ENCODE measurements around the gene SOX6.

DNA sequence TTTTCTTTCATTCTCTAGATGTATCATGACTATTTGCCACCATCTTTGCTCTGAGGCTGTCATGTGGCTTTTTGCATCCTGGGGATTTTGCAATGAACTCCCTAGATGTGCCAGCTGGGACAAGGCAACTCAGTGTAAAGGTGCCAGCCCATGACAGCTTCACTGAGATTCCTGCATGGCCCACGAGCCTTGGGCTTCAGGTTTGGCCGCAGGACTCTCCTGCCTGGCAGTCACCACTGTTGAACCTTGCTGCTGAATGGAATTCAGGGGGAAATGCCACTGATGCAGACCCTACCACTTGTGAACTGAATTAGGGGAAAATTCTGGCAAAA is 385.2 kb downstream of the SOX6 start:
- TF ChIP-seq, protein P1, sequence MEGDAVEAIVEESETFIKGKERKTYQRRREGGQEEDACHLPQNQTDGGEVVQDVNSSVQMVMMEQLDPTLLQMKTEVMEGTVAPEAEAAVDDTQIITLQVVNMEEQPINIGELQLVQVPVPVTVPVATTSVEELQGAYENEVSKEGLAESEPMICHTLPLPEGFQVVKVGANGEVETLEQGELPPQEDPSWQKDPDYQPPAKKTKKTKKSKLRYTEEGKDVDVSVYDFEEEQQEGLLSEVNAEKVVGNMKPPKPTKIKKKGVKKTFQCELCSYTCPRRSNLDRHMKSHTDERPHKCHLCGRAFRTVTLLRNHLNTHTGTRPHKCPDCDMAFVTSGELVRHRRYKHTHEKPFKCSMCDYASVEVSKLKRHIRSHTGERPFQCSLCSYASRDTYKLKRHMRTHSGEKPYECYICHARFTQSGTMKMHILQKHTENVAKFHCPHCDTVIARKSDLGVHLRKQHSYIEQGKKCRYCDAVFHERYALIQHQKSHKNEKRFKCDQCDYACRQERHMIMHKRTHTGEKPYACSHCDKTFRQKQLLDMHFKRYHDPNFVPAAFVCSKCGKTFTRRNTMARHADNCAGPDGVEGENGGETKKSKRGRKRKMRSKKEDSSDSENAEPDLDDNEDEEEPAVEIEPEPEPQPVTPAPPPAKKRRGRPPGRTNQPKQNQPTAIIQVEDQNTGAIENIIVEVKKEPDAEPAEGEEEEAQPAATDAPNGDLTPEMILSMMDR (IDR thresholded peaks at IDR 0.05), result no peak
- TF ChIP-seq EZH2phosphoT487 (IDR thresholded peaks at IDR 0.05) (no peak), EZH2 (IDR thresholded peaks at IDR 0.05) (no peak)
